ENCODE results near the gene TEAD1. TPM values are rescaled to one million over a fixed set of nuclear protein-coding genes. Genes with fewer than 3 reads are reported as not detected.

TEAD1 gene
- polyA plus RNA-seq, 1 donor (not counting 4 experiments of a cell fraction or from before 2014, with no cell fraction given), result 32.7 TPM

GRCh38 chr11:12886508-12886907 is 212.3 kb downstream of the TEAD1 start:
- no peak for FAIRE-seq
- H3K4me2 ChIP-seq (ENCODE audit: control insufficient read depth, extremely low read depth, insufficient read depth, low read depth, low read length), result no peak overlapping the region
- peaks cover 3% of the 10 kb centered on the region for H3K4me1 ChIP-seq (ENCODE audit: control insufficient read depth, extremely low read depth, insufficient read depth, low read length)

GRCh38 chr11:12888525-12889158 is 214.4 kb downstream of the TEAD1 start:
- Histone ChIP-seq H3K27ac (ENCODE audit: control insufficient read depth, insufficient read depth, low read length) (no peak overlapping the region), H3K4me1 (ENCODE audit: control insufficient read depth, extremely low read depth, insufficient read depth, low read length) (peaks cover 7% of the 10 kb centered on the region), H3K79me2 (ENCODE audit: control insufficient read depth, insufficient read depth, low read length) (no peaks in the 10 kb centered on the region), H3K9me1 (ENCODE audit: control insufficient read depth, extremely low read depth, insufficient read depth, low read length) (no peaks in the 10 kb centered on the region), H4K20me1 (ENCODE audit: control insufficient read depth, extremely low read depth, insufficient read depth, low read length) (no peaks in the 10 kb centered on the region), H2AFZ (ENCODE audit: control insufficient read depth, low read length) (no peak overlapping the region), H3K4me2 (ENCODE audit: control insufficient read depth, extremely low read depth, insufficient read depth, low read depth, low read length) (no peak overlapping the region), H3K9ac (ENCODE audit: control insufficient read depth, extremely low read depth, insufficient read depth, low read length) (no peak overlapping the region), H3K4me3 (ENCODE audit: control insufficient read depth in 2 of 3, extremely low read depth in 1 of 3, insufficient read depth in 2 of 3, low read depth in 1 of 3, low read length in 3 of 3) (no peak overlapping the region), H3K27me3 (ENCODE audit: control insufficient read depth, extremely low read depth, insufficient read depth, low read length) (no peaks in the 10 kb centered on the region), H3K9me3 (ENCODE audit: control insufficient read depth, low read depth, low read length) (no peaks in the 10 kb centered on the region), H3K36me3 (ENCODE audit: control insufficient read depth in 2 of 2, extremely low read depth in 1 of 2, insufficient read depth in 2 of 2, low read length in 2 of 2) (peaks cover 21 to 28% of the 10 kb centered on the region in 2 experiments)
- DNase-seq (ENCODE audit: low read depth, low spot score) (peak; percentile 58), FAIRE-seq (no peak)
- dilution Hi-C loops (cut with MboI; ENCODE audit: extremely low pct_ligation_motif_present, low sequenced_read_pairs), result no loop called here
- TF ChIP-seq CTCF (optimal IDR thresholded peaks at IDR 0.05 in 1 of 3, IDR thresholded peaks at IDR 0.05 in 1 of 3, conservative IDR thresholded peaks at IDR 0.05 in 1 of 3; ENCODE audit: extremely low read depth in 1 of 3, insufficient read depth in 2 of 3, low read length in 3 of 3) (peak; percentile 67 to 87 (median 83)), EZH2 (IDR thresholded peaks at IDR 0.05; ENCODE audit: low read length) (no peak)

More at GRCh38 chr11:12886508-12886907, 212.3 kb downstream of the TEAD1 start:
- Histone ChIP-seq H3K79me2 (ENCODE audit: control insufficient read depth, insufficient read depth, low read length) (no peaks in the 10 kb centered on the region), H4K20me1 (ENCODE audit: control insufficient read depth, extremely low read depth, insufficient read depth, low read length) (no peaks in the 10 kb centered on the region), H3K27me3 (ENCODE audit: control insufficient read depth, extremely low read depth, insufficient read depth, low read length) (no peaks in the 10 kb centered on the region), H3K9ac (ENCODE audit: control insufficient read depth, extremely low read depth, insufficient read depth, low read length) (no peak overlapping the region), H3K36me3 (ENCODE audit: control insufficient read depth in 2 of 2, extremely low read depth in 1 of 2, insufficient read depth in 2 of 2, low read length in 2 of 2) (peaks cover 28 to 42% of the 10 kb centered on the region in 2 experiments), H3K27ac (ENCODE audit: control insufficient read depth, insufficient read depth, low read length) (no peak overlapping the region), H3K4me3 (ENCODE audit: control insufficient read depth in 2 of 3, extremely low read depth in 1 of 3, insufficient read depth in 2 of 3, low read depth in 1 of 3, low read length in 3 of 3) (no peak overlapping the region), H2AFZ (ENCODE audit: control insufficient read depth, low read length) (no peak overlapping the region), H3K9me3 (ENCODE audit: control insufficient read depth, low read depth, low read length) (no peaks in the 10 kb centered on the region), H3K9me1 (ENCODE audit: control insufficient read depth, extremely low read depth, insufficient read depth, low read length) (no peaks in the 10 kb centered on the region)
- dilution Hi-C loops (cut with MboI; ENCODE audit: extremely low pct_ligation_motif_present, low sequenced_read_pairs), result no loop called here
- no peak for DNase-seq (ENCODE audit: low read depth, low spot score)
- TF ChIP-seq CTCF (optimal IDR thresholded peaks at IDR 0.05 in 1 of 3, IDR thresholded peaks at IDR 0.05 in 1 of 3, conservative IDR thresholded peaks at IDR 0.05 in 1 of 3; ENCODE audit: extremely low read depth in 1 of 3, insufficient read depth in 2 of 3, low read length in 3 of 3), result no peak
- TF ChIP-seq EZH2 (IDR thresholded peaks at IDR 0.05; ENCODE audit: low read length), result no peak
